ENCODE results near the gene MALSU1. TPM values are rescaled to one million over a fixed set of nuclear protein-coding genes. Genes with fewer than 3 reads are reported as not detected.

Gene MALSU1
- total RNA-seq, 3 donors from 2014 or later (not counting 1 experiment from before 2014, with no cell fraction given) = 23.4 to 31.8 (median 26.3) TPM

DNA sequence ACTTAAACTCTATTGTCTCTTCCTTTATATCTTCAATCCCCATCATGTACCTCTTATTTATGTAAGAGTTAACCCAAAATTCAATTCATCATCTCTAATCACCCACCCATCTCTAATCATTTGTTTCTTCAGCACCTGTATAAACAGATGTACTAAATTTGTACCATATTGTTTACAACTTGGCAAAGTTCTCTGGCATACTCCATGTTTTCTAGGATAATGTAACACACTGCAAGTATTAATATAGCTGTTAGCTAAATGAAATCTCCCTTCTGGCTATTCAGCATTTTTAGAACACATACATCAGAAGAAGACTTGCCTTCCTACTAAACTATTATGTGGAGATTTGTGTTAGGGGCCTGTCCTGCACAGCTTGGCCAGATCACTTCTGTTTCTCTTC is 33.1 kb downstream of the MALSU1 start:
- H3K4me1 Mint-ChIP-seq = no peaks in the 10 kb centered on the region
- no peaks in the 10 kb centered on the region for H3K36me3 Mint-ChIP-seq
- intact Hi-C loops (cut with micrococcal nuclease) = no loop called here
- no peaks in the 10 kb centered on the region for H3K36me3 ChIP-seq (ENCODE audit: control insufficient read depth, insufficient read depth, low read length)
- H3K27ac ChIP-seq (ENCODE audit: low read length) = no peak overlapping the region
- DNase-seq (no peak), ATAC-seq (no peak)
- TF ChIP-seq, protein P1, sequence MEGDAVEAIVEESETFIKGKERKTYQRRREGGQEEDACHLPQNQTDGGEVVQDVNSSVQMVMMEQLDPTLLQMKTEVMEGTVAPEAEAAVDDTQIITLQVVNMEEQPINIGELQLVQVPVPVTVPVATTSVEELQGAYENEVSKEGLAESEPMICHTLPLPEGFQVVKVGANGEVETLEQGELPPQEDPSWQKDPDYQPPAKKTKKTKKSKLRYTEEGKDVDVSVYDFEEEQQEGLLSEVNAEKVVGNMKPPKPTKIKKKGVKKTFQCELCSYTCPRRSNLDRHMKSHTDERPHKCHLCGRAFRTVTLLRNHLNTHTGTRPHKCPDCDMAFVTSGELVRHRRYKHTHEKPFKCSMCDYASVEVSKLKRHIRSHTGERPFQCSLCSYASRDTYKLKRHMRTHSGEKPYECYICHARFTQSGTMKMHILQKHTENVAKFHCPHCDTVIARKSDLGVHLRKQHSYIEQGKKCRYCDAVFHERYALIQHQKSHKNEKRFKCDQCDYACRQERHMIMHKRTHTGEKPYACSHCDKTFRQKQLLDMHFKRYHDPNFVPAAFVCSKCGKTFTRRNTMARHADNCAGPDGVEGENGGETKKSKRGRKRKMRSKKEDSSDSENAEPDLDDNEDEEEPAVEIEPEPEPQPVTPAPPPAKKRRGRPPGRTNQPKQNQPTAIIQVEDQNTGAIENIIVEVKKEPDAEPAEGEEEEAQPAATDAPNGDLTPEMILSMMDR (IDR thresholded peaks at IDR 0.05) = no peak
- no peak overlapping the region for H3K4me3 Mint-ChIP-seq
- no peaks in the 10 kb centered on the region for H3K9me3 Mint-ChIP-seq
- H3K4me3 ChIP-seq (ENCODE audit: low read length) = no peak overlapping the region
- H3K27me3 ChIP-seq (ENCODE audit: control insufficient read depth, insufficient read depth, low read length) = peaks cover 2% of the 10 kb centered on the region
- H3K27ac Mint-ChIP-seq = no peak overlapping the region
- no peaks in the 10 kb centered on the region for H3K4me1 ChIP-seq (ENCODE audit: control insufficient read depth, insufficient read depth, low read length)
- no peaks in the 10 kb centered on the region for H3K9me3 ChIP-seq (ENCODE audit: control insufficient read depth, insufficient read depth, low read length)
- H3K27me3 Mint-ChIP-seq (ENCODE audit: low read depth in 2 of 2) = peaks cover 0 to 5% of the 10 kb centered on the region in 2 donors

GRCh38 chr7:23332910-23333612 is 33.9 kb downstream of the MALSU1 start:
- TF ChIP-seq, protein P1 (IDR thresholded peaks at IDR 0.05) = no peak
- 83% methylated on average over 2 of the region's 4 CpGs for WGBS (ENCODE audit: insufficient coverage)
- H3K36me3 Mint-ChIP-seq = no peaks in the 10 kb centered on the region
- no peak overlapping the region for H3K4me3 ChIP-seq (ENCODE audit: low read length)
- H3K36me3 ChIP-seq (ENCODE audit: control insufficient read depth, insufficient read depth, low read length) = no peaks in the 10 kb centered on the region
- H3K9me3 Mint-ChIP-seq = no peaks in the 10 kb centered on the region
- H3K27ac Mint-ChIP-seq = no peak overlapping the region
- no peak overlapping the region for H3K4me3 Mint-ChIP-seq
- H3K27me3 Mint-ChIP-seq (ENCODE audit: low read depth in 2 of 2) = peaks cover 0 to 11% of the 10 kb centered on the region in 2 donors
- H3K27me3 ChIP-seq (ENCODE audit: control insufficient read depth, insufficient read depth, low read length) = peaks cover 2% of the 10 kb centered on the region
- intact Hi-C loops (cut with micrococcal nuclease) = no loop called here
- H3K27ac ChIP-seq (ENCODE audit: low read length) = no peak overlapping the region
- no peaks in the 10 kb centered on the region for H3K4me1 Mint-ChIP-seq
- no peak for ATAC-seq
- DNase-seq = no peak
- no peaks in the 10 kb centered on the region for H3K4me1 ChIP-seq (ENCODE audit: control insufficient read depth, insufficient read depth, low read length)
- no peaks in the 10 kb centered on the region for H3K9me3 ChIP-seq (ENCODE audit: control insufficient read depth, insufficient read depth, low read length)

- H3K27me3 Mint-ChIP-seq (ENCODE audit: low read depth in 2 of 2) = peaks cover 0 to 11% of the 10 kb centered on the region in 2 donors
- H3K27ac Mint-ChIP-seq = no peak overlapping the region
- TF ChIP-seq, protein P1 (IDR thresholded peaks at IDR 0.05) = no peak
- no peak overlapping the region for H3K4me3 ChIP-seq (ENCODE audit: low read length)
- intact Hi-C loops (cut with micrococcal nuclease) = no loop called here
- H3K4me3 Mint-ChIP-seq = no peak overlapping the region
- H3K27me3 ChIP-seq (ENCODE audit: control insufficient read depth, insufficient read depth, low read length) = peaks cover 2% of the 10 kb centered on the region
- H3K9me3 ChIP-seq (ENCODE audit: control insufficient read depth, insufficient read depth, low read length) = no peaks in the 10 kb centered on the region
- no peak overlapping the region for H3K27ac ChIP-seq (ENCODE audit: low read length)
- H3K9me3 Mint-ChIP-seq = no peaks in the 10 kb centered on the region
- ATAC-seq (no peak), DNase-seq (no peak)
- H3K4me1 Mint-ChIP-seq = no peaks in the 10 kb centered on the region
- H3K36me3 ChIP-seq (ENCODE audit: control insufficient read depth, insufficient read depth, low read length) = no peaks in the 10 kb centered on the region
- no peaks in the 10 kb centered on the region for H3K36me3 Mint-ChIP-seq
- WGBS (ENCODE audit: insufficient coverage) = 87% methylated on average over 9 of the region's 9 CpGs
- H3K4me1 ChIP-seq (ENCODE audit: control insufficient read depth, insufficient read depth, low read length) = no peaks in the 10 kb centered on the region
Observed at GRCh38 chr7:23333671-23334246, 34.6 kb downstream of the MALSU1 start.
